GM12891 (cell line): Measurements from ENCODE around the gene KRTAP1-5.

Experiments used
- POLR2A ChIP-seq: IDR thresholded peaks from 2 replicates; pipeline ENCODE4 v1.6.1; 2011; ENCODE audit warnings: low read depth, low read length, control low read depth
- POLR2AphosphoS5 ChIP-seq: IDR thresholded peaks from 2 replicates; pipeline ENCODE4 v1.6.1; 2011; ENCODE audit warnings: low read depth, low read length, control low read depth

DNA sequence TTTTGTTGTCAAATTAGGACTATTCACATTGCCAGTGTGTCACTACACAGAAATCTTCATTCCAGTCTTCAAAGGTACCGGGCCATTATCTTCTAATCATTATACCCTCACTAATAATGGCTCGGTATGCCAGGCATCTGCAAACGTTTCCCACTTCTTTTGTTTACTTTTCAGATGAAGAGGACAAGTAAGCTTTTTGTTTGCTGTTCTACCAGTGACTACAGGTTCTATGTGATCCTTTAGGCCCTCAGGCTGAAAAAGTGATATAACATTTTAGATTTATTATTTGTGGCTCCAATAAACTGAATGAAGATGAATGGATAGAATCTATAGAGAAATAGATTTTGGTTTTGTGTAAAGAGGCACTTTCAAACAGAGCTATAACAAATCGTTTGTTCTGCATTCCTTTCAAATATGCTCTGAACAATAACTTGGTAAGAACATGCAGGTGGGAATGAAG, 17.7 kb downstream of the KRTAP1-5 start:
- no peak for TF ChIP-seq POLR2A
- no peak for TF ChIP-seq POLR2AphosphoS5
